K562 (cell line): ENCODE measurements around the gene KLHDC10. TPM values are rescaled to one million over a fixed set of nuclear protein-coding genes. Genes with fewer than 3 reads are reported as not detected.

Experiments
- CHD1 ChIP-seq: fragments of 200-600 bp; sonication (generic); IDR thresholded peaks from one replicate; pipeline ENCODE4 v1.6.1; 2012; ENCODE audit warnings: mild to moderate bottlenecking, moderate library complexity, low read length, inconsistent platforms
- ETS2 ChIP-seq: IDR thresholded peaks from 2 replicates; pipeline ENCODE4 v1.6.1; 2016; ENCODE audit warnings: borderline replicate concordance, missing genetic modification characterization, mild to moderate bottlenecking, moderate library complexity, missing compliant biosample characterization; ENCODE audit not compliant: poor library complexity, severe bottlenecking
- FOXM1 ChIP-seq, 2 experiments: fragments of 450-650 bp in 1 of 2; sonication (generic) in 1 of 2; formaldehyde crosslinking in 1 of 2; IDR thresholded peaks; 2 replicates each; pipeline versions ENCODE4 v1.6.1 to v1.9.0; 2017 to 2022; ENCODE audit warnings: low read depth in 2 of 2, mild to moderate bottlenecking in 2 of 2, missing genetic modification reagents in 1 of 2, moderate library complexity in 1 of 2
- HDAC1 ChIP-seq, 2 experiments: fragments of 450-650 bp; IDR thresholded peaks; 2 replicates each; pipeline ENCODE4 v1.6.1; 2016 to 2017; ENCODE audit warnings: inconsistent platforms in 1 of 2, mild to moderate bottlenecking in 1 of 2, moderate library complexity in 1 of 2
- ILF3 ChIP-seq: fragments of 450-650 bp; IDR thresholded peaks from 2 replicates; pipeline ENCODE4 v1.6.1; 2018; ENCODE audit warnings: antibody characterized with exemption, mild to moderate bottlenecking, moderate library complexity, borderline replicate concordance
- MYC ChIP-seq, 2 experiments: fragments of 250-450 bp in 1 of 2; sonication (Bioruptor Pico) in 1 of 2; IDR thresholded peaks; 2 replicates each; pipeline versions ENCODE4 v1.5.1 to v1.6.1; 2012 to 2021; ENCODE audit warnings: low read depth in 2 of 2, borderline replicate concordance in 1 of 2, improper control_type of control experiment in 1 of 2, low read length in 1 of 2, mild to moderate bottlenecking in 1 of 2, moderate library complexity in 1 of 2
- TRIM28 ChIP-seq: fragments of 450-650 bp; IDR thresholded peaks from 2 replicates; pipeline ENCODE4 v1.6.1; 2017
- ZNF778 ChIP-seq: fragments of 450-650 bp; formaldehyde crosslinking; IDR thresholded peaks from 2 replicates; pipeline ENCODE4 v1.4.0; 2020; ENCODE audit warnings: mild to moderate bottlenecking, moderate library complexity
- polyA plus RNA-seq, 8 experiments: library from polyadenylated mRNA; depleted of rRNA in 4 of 8; stranded (reverse) in 5 of 8; unstranded in 3 of 8; fragments of >200 nt; fragmentation: Nextera tagmentation in 2 of 8; fragmentation: Illumina TruSeq in 1 of 8; extraction: Ambion mirVana in 2 of 8; extraction: Trizol in 1 of 8; gene quantifications; 2 replicates each; pipeline versions ENCODE4 v1.2.1 to v1.2.3, GENCODE V29; 2011 to 2014; ENCODE audit warnings: inconsistent platforms in 1 of 8, missing spikeins in 1 of 8
- total RNA-seq, 7 experiments: library from RNA; depleted of rRNA in 6 of 7; stranded (reverse); fragments of >200 nt in 6 of 7; fragmentation: Illumina TruSeq in 2 of 7; extraction: Trizol in 2 of 7; gene quantifications; 2 replicates each; pipeline versions ENCODE4 v1.2.1 to v1.2.3, GENCODE V29; 2011 to 2021; ENCODE audit warnings: low replicate concordance in 1 of 7
- TF ChIP-seq, protein P1 (sequence below): fragments of 250-450 bp; sonication (Bioruptor Pico); IDR thresholded peaks from 2 replicates; pipeline ENCODE4 v1.5.1; 2021; ENCODE audit warnings: mild to moderate bottlenecking
- TF ChIP-seq, protein P2 (sequence below), 2 experiments: fragments of 450-650 bp; IDR thresholded peaks; 2 replicates each; pipeline ENCODE4 v1.6.1; 2016
- TF ChIP-seq, protein P3 (sequence below): fragments of 200-600 bp; sonication (generic); IDR thresholded peaks from one replicate; pipeline ENCODE4 v1.6.1; 2012; ENCODE audit warnings: mild to moderate bottlenecking, low read depth, low read length, inconsistent platforms

The KLHDC10 gene
- total and polyA plus RNA-seq, 9 of the 15 experiments (the other 6 are each of a cell fraction or from before 2014, with no cell fraction given), result 9.8 to 80.5 (median 31.4) TPM

DNA sequence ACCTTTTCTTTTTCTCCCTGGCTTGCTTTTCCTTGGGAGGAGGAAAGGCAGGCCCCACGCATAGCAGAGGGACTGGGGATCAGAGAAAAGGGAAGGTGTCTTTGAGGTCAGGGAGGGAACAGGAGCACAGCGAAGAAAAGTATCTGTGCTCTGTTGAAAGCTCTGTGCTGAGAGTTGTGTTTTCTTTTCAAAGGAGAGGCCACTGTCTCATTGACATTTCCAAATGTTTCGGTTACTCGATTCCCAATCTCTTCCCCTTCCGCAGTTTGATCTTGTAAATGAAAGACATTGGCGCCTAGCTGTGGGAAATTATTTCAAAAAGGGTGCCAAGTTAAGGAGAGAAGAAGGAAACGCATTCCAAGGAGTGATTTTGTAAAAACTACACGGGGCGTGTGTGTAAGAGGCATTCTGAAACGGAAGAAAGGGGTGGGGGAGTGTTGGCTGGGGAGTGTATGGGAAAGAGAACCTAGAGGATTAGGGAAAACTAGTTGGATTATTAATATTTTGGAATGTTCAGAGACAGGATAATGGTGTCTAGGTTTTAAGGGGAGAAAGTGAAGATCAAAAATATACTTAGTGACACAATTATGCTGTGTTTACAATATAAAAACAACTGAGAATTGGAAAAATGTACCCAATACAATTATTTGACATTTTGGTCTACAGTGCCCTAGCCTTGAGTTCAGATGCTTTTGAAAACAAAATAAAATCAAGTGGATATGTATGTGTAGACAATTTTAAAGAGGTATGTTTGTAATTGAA, 708 bp downstream of the KLHDC10 start (continued):
- TF ChIP-seq, protein P1, sequence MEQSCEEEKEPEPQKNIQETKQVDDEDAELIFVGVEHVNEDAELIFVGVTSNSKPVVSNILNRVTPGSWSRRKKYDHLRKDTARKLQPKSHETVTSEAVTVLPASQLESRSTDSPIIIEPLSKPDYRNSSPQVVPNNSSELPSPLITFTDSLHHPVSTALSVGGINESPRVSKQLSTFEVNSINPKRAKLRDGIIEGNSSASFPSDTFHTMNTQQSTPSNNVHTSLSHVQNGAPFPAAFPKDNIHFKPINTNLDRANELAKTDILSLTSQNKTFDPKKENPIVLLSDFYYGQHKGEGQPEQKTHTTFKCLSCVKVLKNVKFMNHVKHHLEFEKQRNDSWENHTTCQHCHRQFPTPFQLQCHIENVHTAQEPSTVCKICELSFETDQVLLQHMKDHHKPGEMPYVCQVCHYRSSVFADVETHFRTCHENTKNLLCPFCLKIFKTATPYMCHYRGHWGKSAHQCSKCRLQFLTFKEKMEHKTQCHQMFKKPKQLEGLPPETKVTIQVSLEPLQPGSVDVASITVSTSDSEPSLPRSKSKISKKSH, result no peak
- TF ChIP-seq FOXM1 (IDR thresholded peaks at IDR 0.05; ENCODE audit: low read depth), result no peak
- TF ChIP-seq FOXM1 (CRISPR knock-in tag; IDR thresholded peaks at IDR 0.05; ENCODE audit: low read depth), result 0 out of 2 replicates have a peak, but pooled peaks have one; percentile 74
- no peak for TF ChIP-seq ILF3
- peak; percentile 26 for TF ChIP-seq CHD1
- TF ChIP-seq MYC (IDR thresholded peaks at IDR 0.05; ENCODE audit: low read depth, low read length), result 0 out of 2 replicates have a peak, but pooled peaks have one; percentile 7
- TF ChIP-seq MYC (CRISPR knock-in tag; IDR thresholded peaks at IDR 0.05; ENCODE audit: borderline replicate concordance, low read depth), result no peak
- no peak for TF ChIP-seq ZNF778
- TF ChIP-seq, protein P2, sequence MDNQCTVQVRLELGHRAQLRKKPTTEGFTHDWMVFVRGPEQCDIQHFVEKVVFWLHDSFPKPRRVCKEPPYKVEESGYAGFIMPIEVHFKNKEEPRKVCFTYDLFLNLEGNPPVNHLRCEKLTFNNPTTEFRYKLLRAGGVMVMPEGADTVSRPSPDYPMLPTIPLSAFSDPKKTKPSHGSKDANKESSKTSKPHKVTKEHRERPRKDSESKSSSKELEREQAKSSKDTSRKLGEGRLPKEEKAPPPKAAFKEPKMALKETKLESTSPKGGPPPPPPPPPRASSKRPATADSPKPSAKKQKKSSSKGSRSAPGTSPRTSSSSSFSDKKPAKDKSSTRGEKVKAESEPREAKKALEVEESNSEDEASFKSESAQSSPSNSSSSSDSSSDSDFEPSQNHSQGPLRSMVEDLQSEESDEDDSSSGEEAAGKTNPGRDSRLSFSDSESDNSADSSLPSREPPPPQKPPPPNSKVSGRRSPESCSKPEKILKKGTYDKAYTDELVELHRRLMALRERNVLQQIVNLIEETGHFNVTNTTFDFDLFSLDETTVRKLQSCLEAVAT (IDR thresholded peaks at IDR 0.05), result peak; percentile 56 to 78; a peak in 1 of 4 replicates
- TF ChIP-seq HDAC1 (IDR thresholded peaks at IDR 0.05), result peak in 1 of 2 experiments; percentile 84; a peak in 1 of 4 replicates
- TF ChIP-seq, protein P3, sequence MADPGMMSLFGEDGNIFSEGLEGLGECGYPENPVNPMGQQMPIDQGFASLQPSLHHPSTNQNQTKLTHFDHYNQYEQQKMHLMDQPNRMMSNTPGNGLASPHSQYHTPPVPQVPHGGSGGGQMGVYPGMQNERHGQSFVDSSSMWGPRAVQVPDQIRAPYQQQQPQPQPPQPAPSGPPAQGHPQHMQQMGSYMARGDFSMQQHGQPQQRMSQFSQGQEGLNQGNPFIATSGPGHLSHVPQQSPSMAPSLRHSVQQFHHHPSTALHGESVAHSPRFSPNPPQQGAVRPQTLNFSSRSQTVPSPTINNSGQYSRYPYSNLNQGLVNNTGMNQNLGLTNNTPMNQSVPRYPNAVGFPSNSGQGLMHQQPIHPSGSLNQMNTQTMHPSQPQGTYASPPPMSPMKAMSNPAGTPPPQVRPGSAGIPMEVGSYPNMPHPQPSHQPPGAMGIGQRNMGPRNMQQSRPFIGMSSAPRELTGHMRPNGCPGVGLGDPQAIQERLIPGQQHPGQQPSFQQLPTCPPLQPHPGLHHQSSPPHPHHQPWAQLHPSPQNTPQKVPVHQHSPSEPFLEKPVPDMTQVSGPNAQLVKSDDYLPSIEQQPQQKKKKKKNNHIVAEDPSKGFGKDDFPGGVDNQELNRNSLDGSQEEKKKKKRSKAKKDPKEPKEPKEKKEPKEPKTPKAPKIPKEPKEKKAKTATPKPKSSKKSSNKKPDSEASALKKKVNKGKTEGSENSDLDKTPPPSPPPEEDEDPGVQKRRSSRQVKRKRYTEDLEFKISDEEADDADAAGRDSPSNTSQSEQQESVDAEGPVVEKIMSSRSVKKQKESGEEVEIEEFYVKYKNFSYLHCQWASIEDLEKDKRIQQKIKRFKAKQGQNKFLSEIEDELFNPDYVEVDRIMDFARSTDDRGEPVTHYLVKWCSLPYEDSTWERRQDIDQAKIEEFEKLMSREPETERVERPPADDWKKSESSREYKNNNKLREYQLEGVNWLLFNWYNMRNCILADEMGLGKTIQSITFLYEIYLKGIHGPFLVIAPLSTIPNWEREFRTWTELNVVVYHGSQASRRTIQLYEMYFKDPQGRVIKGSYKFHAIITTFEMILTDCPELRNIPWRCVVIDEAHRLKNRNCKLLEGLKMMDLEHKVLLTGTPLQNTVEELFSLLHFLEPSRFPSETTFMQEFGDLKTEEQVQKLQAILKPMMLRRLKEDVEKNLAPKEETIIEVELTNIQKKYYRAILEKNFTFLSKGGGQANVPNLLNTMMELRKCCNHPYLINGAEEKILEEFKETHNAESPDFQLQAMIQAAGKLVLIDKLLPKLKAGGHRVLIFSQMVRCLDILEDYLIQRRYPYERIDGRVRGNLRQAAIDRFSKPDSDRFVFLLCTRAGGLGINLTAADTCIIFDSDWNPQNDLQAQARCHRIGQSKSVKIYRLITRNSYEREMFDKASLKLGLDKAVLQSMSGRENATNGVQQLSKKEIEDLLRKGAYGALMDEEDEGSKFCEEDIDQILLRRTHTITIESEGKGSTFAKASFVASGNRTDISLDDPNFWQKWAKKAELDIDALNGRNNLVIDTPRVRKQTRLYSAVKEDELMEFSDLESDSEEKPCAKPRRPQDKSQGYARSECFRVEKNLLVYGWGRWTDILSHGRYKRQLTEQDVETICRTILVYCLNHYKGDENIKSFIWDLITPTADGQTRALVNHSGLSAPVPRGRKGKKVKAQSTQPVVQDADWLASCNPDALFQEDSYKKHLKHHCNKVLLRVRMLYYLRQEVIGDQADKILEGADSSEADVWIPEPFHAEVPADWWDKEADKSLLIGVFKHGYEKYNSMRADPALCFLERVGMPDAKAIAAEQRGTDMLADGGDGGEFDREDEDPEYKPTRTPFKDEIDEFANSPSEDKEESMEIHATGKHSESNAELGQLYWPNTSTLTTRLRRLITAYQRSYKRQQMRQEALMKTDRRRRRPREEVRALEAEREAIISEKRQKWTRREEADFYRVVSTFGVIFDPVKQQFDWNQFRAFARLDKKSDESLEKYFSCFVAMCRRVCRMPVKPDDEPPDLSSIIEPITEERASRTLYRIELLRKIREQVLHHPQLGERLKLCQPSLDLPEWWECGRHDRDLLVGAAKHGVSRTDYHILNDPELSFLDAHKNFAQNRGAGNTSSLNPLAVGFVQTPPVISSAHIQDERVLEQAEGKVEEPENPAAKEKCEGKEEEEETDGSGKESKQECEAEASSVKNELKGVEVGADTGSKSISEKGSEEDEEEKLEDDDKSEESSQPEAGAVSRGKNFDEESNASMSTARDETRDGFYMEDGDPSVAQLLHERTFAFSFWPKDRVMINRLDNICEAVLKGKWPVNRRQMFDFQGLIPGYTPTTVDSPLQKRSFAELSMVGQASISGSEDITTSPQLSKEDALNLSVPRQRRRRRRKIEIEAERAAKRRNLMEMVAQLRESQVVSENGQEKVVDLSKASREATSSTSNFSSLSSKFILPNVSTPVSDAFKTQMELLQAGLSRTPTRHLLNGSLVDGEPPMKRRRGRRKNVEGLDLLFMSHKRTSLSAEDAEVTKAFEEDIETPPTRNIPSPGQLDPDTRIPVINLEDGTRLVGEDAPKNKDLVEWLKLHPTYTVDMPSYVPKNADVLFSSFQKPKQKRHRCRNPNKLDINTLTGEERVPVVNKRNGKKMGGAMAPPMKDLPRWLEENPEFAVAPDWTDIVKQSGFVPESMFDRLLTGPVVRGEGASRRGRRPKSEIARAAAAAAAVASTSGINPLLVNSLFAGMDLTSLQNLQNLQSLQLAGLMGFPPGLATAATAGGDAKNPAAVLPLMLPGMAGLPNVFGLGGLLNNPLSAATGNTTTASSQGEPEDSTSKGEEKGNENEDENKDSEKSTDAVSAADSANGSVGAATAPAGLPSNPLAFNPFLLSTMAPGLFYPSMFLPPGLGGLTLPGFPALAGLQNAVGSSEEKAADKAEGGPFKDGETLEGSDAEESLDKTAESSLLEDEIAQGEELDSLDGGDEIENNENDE, result peak; percentile 45
- no peak for TF ChIP-seq ETS2 (tag)
- no peak for TF ChIP-seq TRIM28
